C4-2B (cell line): Measurements from ENCODE around the gene ANTXR2.
"Not testable (repeated sequence)": the region's sequence is repeated elsewhere in the genome, so short reads cannot be mapped to it uniquely, and the experiment has no call there.

Source experiments
- H3K27ac ChIP-seq: fragments of 450-650 bp; 2 replicates; pipeline ENCODE4 v1.5.1; 2017
- CTCF ChIP-seq: fragments of 450-650 bp; conservative IDR thresholded peaks from 2 replicates; pipeline ENCODE4 v1.5.1; 2017; ENCODE audit warnings: mild to moderate bottlenecking
- ZFX ChIP-seq: fragments of 450-650 bp; IDR thresholded peaks from 2 replicates; pipeline ENCODE4 v1.6.1; 2017

ANTXR2 gene

GRCh38 chr4:79996851-79997250 lies 76.2 kb downstream of the ANTXR2 start:
- H3K27ac ChIP-seq: no peak overlapping the region
- TF ChIP-seq CTCF: no peak
- no peak for TF ChIP-seq ZFX

- TF ChIP-seq CTCF: no peak
- TF ChIP-seq ZFX: no peak
- H3K27ac ChIP-seq: no peak overlapping the region
Measured at GRCh38 chr4:79993476-79993875, 79.6 kb downstream of the ANTXR2 start.

GRCh38 chr4:79991601-79992000 lies 81.4 kb downstream of the ANTXR2 start:
- H3K27ac ChIP-seq: no peak overlapping the region
- TF ChIP-seq ZFX: no peak
- no peak for TF ChIP-seq CTCF

GRCh38 chr4:79991100-79991499 lies 81.9 kb downstream of the ANTXR2 start:
- H3K27ac ChIP-seq: not testable (repeated sequence)

GRCh38 chr4:79987401-79987800 lies 85.6 kb downstream of the ANTXR2 start:
- no peak for TF ChIP-seq ZFX
- no peak for TF ChIP-seq CTCF
- H3K27ac ChIP-seq: no peak overlapping the region

- no peak for TF ChIP-seq CTCF
- TF ChIP-seq ZFX: no peak
- no peak overlapping the region for H3K27ac ChIP-seq
Measured at GRCh38 chr4:79983431-79983830, 89.6 kb downstream of the ANTXR2 start.

GRCh38 chr4:79982601-79983322 lies 90.3 kb downstream of the ANTXR2 start:
- TF ChIP-seq CTCF (no peak), ZFX (no peak)
- no peak overlapping the region for H3K27ac ChIP-seq

GRCh38 chr4:79980448-79980847 lies 92.6 kb downstream of the ANTXR2 start:
- no peak overlapping the region for H3K27ac ChIP-seq
- TF ChIP-seq CTCF (no peak), ZFX (no peak)
